ENCODE results near the gene PLCH1. TPM values are rescaled to one million over a fixed set of nuclear protein-coding genes. Genes with fewer than 3 reads are reported as not detected.

Gene PLCH1
- total RNA-seq, 1 donor from 2014 or later = 3.1 TPM

GRCh38 chr3:155481089-155481488 lies 263.8 kb downstream of the PLCH1 start:
- H3K4me3 ChIP-seq (ENCODE audit: low read depth, low read length) = no peak overlapping the region
- TF ChIP-seq CTCF (conservative IDR thresholded peaks at IDR 0.05; ENCODE audit: low read depth, low read length) = no peak
- DNase-seq (ENCODE audit: low read depth) = no peak

- no peak overlapping the region for H3K4me3 ChIP-seq (ENCODE audit: low read depth, low read length)
- TF ChIP-seq CTCF (conservative IDR thresholded peaks at IDR 0.05; ENCODE audit: low read depth, low read length) = no peak
- DNase-seq (ENCODE audit: low read depth) = no peak
Measured at GRCh38 chr3:155465664-155466063, 279.2 kb downstream of the PLCH1 start.

DNA sequence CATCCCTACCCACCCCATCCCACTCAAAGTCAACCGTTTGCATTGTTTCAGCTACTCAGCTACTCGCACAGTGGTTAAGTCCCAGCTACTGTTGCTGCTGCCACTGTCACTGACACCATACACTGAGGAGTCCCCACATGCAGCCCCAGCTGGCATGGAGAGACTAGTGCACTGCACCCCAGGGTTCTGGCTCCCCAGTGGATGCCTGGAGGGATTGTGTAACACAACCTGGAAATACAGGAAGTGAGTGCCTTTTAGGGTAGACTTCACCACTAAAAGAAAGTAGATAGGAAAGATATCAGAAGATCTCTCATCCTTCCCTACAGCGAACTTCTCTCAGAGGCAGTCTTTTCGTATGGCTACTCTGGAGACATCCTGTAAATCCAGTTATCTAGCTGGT lies 282.2 kb downstream of the PLCH1 start:
- TF ChIP-seq CTCF (conservative IDR thresholded peaks at IDR 0.05; ENCODE audit: low read depth, low read length) = no peak
- no peak overlapping the region for H3K4me3 ChIP-seq (ENCODE audit: low read depth, low read length)
- DNase-seq (ENCODE audit: low read depth) = no peak

DNA sequence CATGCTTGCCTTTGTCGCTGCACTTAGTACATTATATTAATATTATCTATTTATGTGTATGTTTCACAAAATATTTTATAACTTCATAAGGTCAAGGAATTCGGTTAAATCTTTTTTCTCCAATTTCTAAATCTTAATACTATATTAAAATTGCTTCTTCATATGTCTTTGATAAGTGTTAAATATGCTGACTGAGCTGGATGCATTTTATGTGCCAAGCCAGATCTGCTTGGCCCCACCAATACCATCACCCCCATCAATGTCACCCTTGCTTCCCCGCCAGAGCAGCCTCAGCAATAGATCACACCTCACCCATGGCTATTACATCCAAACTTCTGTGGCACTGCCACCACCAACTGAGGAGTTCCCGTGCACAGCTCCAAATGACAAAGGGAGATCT lies 287.3 kb downstream of the PLCH1 start:
- no peak for DNase-seq (ENCODE audit: low read depth)
- H3K4me3 ChIP-seq (ENCODE audit: low read depth, low read length) = no peak overlapping the region
- no peak for TF ChIP-seq CTCF (conservative IDR thresholded peaks at IDR 0.05; ENCODE audit: low read depth, low read length)

DNA sequence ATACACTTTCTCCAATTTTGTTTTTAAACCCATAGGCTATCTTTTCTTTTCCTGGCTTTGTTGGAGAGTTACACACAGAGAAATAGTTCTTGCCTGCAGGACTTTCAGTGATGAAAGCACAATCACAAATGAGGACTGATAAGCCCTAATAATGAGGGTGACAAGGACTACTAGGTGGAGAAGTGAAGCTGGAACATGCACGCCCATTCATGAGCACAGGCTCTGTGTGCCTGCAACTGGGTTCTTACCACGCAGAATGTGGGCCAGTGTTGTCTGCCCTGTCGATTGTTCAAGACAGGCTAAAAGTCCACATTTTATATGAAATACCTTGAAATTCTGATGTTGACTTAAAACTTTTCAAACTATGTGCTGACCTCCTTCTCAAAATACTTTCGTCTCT lies 289.1 kb downstream of the PLCH1 start:
- TF ChIP-seq CTCF (conservative IDR thresholded peaks at IDR 0.05; ENCODE audit: low read depth, low read length) = no peak
- H3K4me3 ChIP-seq (ENCODE audit: low read depth, low read length) = no peak overlapping the region

DNA sequence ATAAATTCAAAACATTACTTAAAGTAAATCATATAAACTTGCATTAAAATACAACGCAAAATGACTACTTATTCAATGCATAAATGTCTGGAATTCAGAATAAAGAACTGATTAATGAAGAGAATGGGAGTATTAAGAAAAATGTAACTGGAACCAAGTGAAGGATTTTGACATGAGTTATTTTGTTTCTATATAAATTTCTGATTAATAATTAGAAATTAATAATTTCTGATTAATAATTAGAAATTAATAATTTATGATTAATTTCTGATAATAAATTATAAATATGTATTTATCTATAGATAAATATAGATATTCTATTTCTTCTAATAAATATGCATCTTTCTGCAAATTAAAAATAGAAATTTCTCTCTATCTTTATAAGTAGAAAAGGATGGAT lies 291.4 kb downstream of the PLCH1 start:
- no peak for DNase-seq (ENCODE audit: low read depth)
- H3K4me3 ChIP-seq (ENCODE audit: low read depth, low read length) = no peak overlapping the region
- no peak for TF ChIP-seq CTCF (conservative IDR thresholded peaks at IDR 0.05; ENCODE audit: low read depth, low read length)

More for the DNA sequence above, 289.1 kb downstream of the PLCH1 start:
- DNase-seq (ENCODE audit: low read depth) = no peak

DNA sequence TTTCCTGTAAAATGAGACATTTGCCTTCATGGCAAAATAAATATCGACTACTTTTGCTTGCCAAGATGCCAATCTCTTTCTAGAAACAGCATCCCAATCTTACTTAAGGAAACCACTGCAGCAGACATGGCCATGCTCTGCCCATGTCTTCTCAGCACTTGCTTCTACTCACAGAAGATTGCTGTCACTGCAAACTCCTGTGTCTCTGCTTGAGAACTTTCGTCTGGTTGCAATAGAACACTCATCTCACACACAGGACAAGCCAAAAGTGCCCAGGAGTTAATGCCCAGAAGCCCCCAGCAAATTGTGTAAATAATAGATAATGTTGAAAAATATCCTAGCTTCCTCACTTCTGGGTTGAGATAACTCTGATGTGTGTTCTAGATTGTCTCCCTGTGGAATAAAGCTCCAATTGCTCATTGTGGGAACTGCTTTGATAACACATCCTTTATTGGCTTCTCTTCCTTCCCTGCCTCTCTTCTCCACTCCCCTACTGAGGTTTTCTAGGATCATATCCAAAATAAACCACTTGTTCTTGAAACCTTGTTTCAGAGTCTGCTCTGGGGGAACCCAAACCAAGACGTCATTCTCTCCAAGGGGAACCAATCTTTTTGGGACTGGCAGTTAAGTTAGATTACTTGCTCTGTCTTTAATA lies 295.1 kb downstream of the PLCH1 start:
- no peak overlapping the region for H3K4me3 ChIP-seq (ENCODE audit: low read depth, low read length)
- TF ChIP-seq CTCF (conservative IDR thresholded peaks at IDR 0.05; ENCODE audit: low read depth, low read length) = no peak
- DNase-seq (ENCODE audit: low read depth) = no peak
